ENCODE results near the gene GAK. TPM values are rescaled to one million over a fixed set of nuclear protein-coding genes. Genes with fewer than 3 reads are reported as not detected.
"Not testable (repeated sequence)": the region's sequence is repeated elsewhere in the genome, so short reads cannot be mapped to it uniquely, and the experiment has no call there.

Gene GAK
- total RNA-seq, 1 experiment from 2014 or later = 117 TPM

GRCh38 chr4:924107-925096, 7.7 kb downstream of the GAK start:
- no peak for ATAC-seq
- ChIA-PET POLR2A (ENCODE audit: unreplicated experiment) (no interaction called here), CTCF (no interaction called here)
- H3K4me3 ChIP-seq (ENCODE audit: low read length) = no peak overlapping the region
- H3K36me3 ChIP-seq (ENCODE audit: low read depth, low read length) = no peaks in the 10 kb centered on the region
- H3K9me3 ChIP-seq (ENCODE audit: low read length) = no peaks in the 10 kb centered on the region
- no peak overlapping the region for H2AFZ ChIP-seq (ENCODE audit: low read length)
- H3K27ac ChIP-seq (ENCODE audit: low read length) = no peak overlapping the region
- BruUV-seq (replicated peaks) = no TSS peak
- intact Hi-C loops (cut with micrococcal nuclease) = no loop called here
- no peaks in the 10 kb centered on the region for H3K27me3 ChIP-seq (ENCODE audit: low read length)
- peaks cover 87% of the 10 kb centered on the region for H3K79me2 ChIP-seq (ENCODE audit: low read length)
- no peaks in the 10 kb centered on the region for H3K9me2 ChIP-seq (replicated peaks; ENCODE audit: low read length)
- H3K4me1 ChIP-seq (ENCODE audit: insufficient read depth, low read length) = peaks cover 1% of the 10 kb centered on the region; the same call in 1 of the 2 replicates
- no peak overlapping the region for H3K9ac ChIP-seq (ENCODE audit: low read length)
- no peaks in the 10 kb centered on the region for H3F3A ChIP-seq (ENCODE audit: low read length, unreplicated experiment)
- TF ChIP-seq CTCF (conservative IDR thresholded peaks at IDR 0.05; ENCODE audit: low read depth, low read length) (no peak), EZH2 (IDR thresholded peaks at IDR 0.05; ENCODE audit: low read length, unreplicated experiment) (no peak), EZH2phosphoT487 (IDR thresholded peaks at IDR 0.05; ENCODE audit: borderline replicate concordance, low read length) (no peak)
- no peak for DNase-seq
- no peak overlapping the region for H3K4me2 ChIP-seq (ENCODE audit: low read length)
- peaks cover 7% of the 10 kb centered on the region for H4K20me1 ChIP-seq (ENCODE audit: low read length)

GRCh38 chr4:921830-922331, 10.2 kb downstream of the GAK start:
- no TSS peak for BruUV-seq (replicated peaks)
- no peak for ATAC-seq

GRCh38 chr4:919004-919680, 13.0 kb downstream of the GAK start:
- ATAC-seq; H3K27ac ChIP-seq (ENCODE audit: low read length); H3K9me3 ChIP-seq (ENCODE audit: low read length); H3K4me1 ChIP-seq (ENCODE audit: insufficient read depth, low read length); BruUV-seq (replicated peaks); H3K27me3 ChIP-seq (ENCODE audit: low read length); H3K4me2 ChIP-seq (ENCODE audit: low read length); H3K9me2 ChIP-seq (replicated peaks; ENCODE audit: low read length); H3F3A ChIP-seq (ENCODE audit: low read length, unreplicated experiment); POLR2A ChIA-PET (ENCODE audit: unreplicated experiment); intact Hi-C loops (cut with micrococcal nuclease); H3K4me3 ChIP-seq (ENCODE audit: low read length); DNase-seq; H2AFZ ChIP-seq (ENCODE audit: low read length); H3K9ac ChIP-seq (ENCODE audit: low read length); H3K36me3 ChIP-seq (ENCODE audit: low read depth, low read length); CTCF ChIA-PET: not testable (repeated sequence)
- Histone ChIP-seq H3K79me2 (ENCODE audit: low read length) (peaks cover 95% of the 10 kb centered on the region), H4K20me1 (ENCODE audit: low read length) (peaks cover 13% of the 10 kb centered on the region; the same call in 1 of the 2 replicates)

More at GRCh38 chr4:921830-922331, 10.2 kb downstream of the GAK start:
- CTCF ChIA-PET = no interaction called here
- DNase-seq = no peak
- Histone ChIP-seq H3K9me2 (replicated peaks; ENCODE audit: low read length) (no peaks in the 10 kb centered on the region), H3K79me2 (ENCODE audit: low read length) (peaks cover 95% of the 10 kb centered on the region), H3K4me1 (ENCODE audit: insufficient read depth, low read length) (no peaks in the 10 kb centered on the region), H2AFZ (ENCODE audit: low read length) (no peak overlapping the region), H3K36me3 (ENCODE audit: low read depth, low read length) (no peaks in the 10 kb centered on the region), H3K9ac (ENCODE audit: low read length) (no peak overlapping the region), H3F3A (ENCODE audit: low read length, unreplicated experiment) (no peaks in the 10 kb centered on the region), H3K27ac (ENCODE audit: low read length) (no peak overlapping the region), H4K20me1 (ENCODE audit: low read length) (peaks cover 13% of the 10 kb centered on the region; the same call in 1 of the 2 replicates), H3K9me3 (ENCODE audit: low read length) (no peaks in the 10 kb centered on the region), H3K4me2 (ENCODE audit: low read length) (no peak overlapping the region), H3K4me3 (ENCODE audit: low read length) (no peak overlapping the region), H3K27me3 (ENCODE audit: low read length) (no peaks in the 10 kb centered on the region)
- POLR2A ChIA-PET (ENCODE audit: unreplicated experiment) = no interaction called here
- TF ChIP-seq CTCF (conservative IDR thresholded peaks at IDR 0.05; ENCODE audit: low read depth, low read length) = no peak
- intact Hi-C loops (cut with micrococcal nuclease) = no loop called here

GRCh38 chr4:918591-918990, 13.5 kb downstream of the GAK start:
- H3K4me3 ChIP-seq (ENCODE audit: low read length); H3K9me2 ChIP-seq (replicated peaks; ENCODE audit: low read length); H3F3A ChIP-seq (ENCODE audit: low read length, unreplicated experiment); H3K27me3 ChIP-seq (ENCODE audit: low read length); H3K4me2 ChIP-seq (ENCODE audit: low read length); BruUV-seq (replicated peaks); H3K36me3 ChIP-seq (ENCODE audit: low read depth, low read length); DNase-seq; intact Hi-C loops (cut with micrococcal nuclease); ATAC-seq; H2AFZ ChIP-seq (ENCODE audit: low read length); CTCF ChIA-PET; H3K4me1 ChIP-seq (ENCODE audit: insufficient read depth, low read length); H3K27ac ChIP-seq (ENCODE audit: low read length); H3K9ac ChIP-seq (ENCODE audit: low read length); POLR2A ChIA-PET (ENCODE audit: unreplicated experiment); H3K9me3 ChIP-seq (ENCODE audit: low read length): not testable (repeated sequence)
- Histone ChIP-seq H4K20me1 (ENCODE audit: low read length) (peaks cover 13% of the 10 kb centered on the region; the same call in 1 of the 2 replicates), H3K79me2 (ENCODE audit: low read length) (peaks cover 90% of the 10 kb centered on the region)
